Liver (tissue), 9 donors: ENCODE results near the gene MLKL. TPM values are rescaled to one million over a fixed set of nuclear protein-coding genes. Genes with fewer than 3 reads are reported as not detected.

Source experiments
- DNase-seq: peaks from one replicate; pipeline ENCODE4 v3.0.0-alpha.2; 2017; ENCODE audit warnings: low spot score
- H3K27ac ChIP-seq, 2 donors: one replicate each; pipeline ENCODE4 v1.7.0; 2013; ENCODE audit warnings: inconsistent platforms in 2 of 2, low read length in 2 of 2, control low read depth in 1 of 2, low read depth in 1 of 2, mild to moderate bottlenecking in 1 of 2
- H3K27me3 ChIP-seq, 4 donors: one replicate each; pipeline versions ENCODE4 v1.6.1 to v1.7.0; 2013; ENCODE audit warnings: low read length in 3 of 4, inconsistent platforms in 1 of 4, mild to moderate bottlenecking in 1 of 4, moderate library complexity in 1 of 4; ENCODE audit not compliant: control insufficient read depth in 4 of 4, insufficient read depth in 4 of 4
- H3K36me3 ChIP-seq, 4 donors: one replicate each; pipeline versions ENCODE4 v1.6.1 to v1.7.0; 2013; ENCODE audit warnings: low read length in 3 of 4, mild to moderate bottlenecking in 3 of 4, low read depth in 1 of 4, moderate library complexity in 1 of 4; ENCODE audit not compliant: control insufficient read depth in 4 of 4, insufficient read depth in 3 of 4
- H3K4me1 ChIP-seq, 4 donors: one replicate each; pipeline versions ENCODE4 v1.6.1 to v1.7.0; 2013; ENCODE audit warnings: low read length in 3 of 4, mild to moderate bottlenecking in 3 of 4, moderate library complexity in 1 of 4; ENCODE audit not compliant: control insufficient read depth in 4 of 4, insufficient read depth in 4 of 4
- H3K4me3 ChIP-seq, 3 donors: one replicate each; pipeline versions ENCODE4 v1.6.1 to v1.7.0; 2013; ENCODE audit warnings: low read length in 3 of 3, control low read depth in 1 of 3, low read depth in 1 of 3, mild to moderate bottlenecking in 1 of 3
- H3K9ac ChIP-seq, 2 donors: one replicate each; pipeline ENCODE4 v1.7.0; 2013; ENCODE audit warnings: low read length in 2 of 2, mild to moderate bottlenecking in 2 of 2, moderate library complexity in 2 of 2, control low read depth in 1 of 2, low read depth in 1 of 2
- H3K9me3 ChIP-seq, 4 donors: one replicate each; pipeline versions ENCODE4 v1.6.1 to v1.7.0; 2013; ENCODE audit warnings: low read length in 3 of 4; ENCODE audit not compliant: control insufficient read depth in 4 of 4
- ATF3 ChIP-seq: IDR thresholded peaks from 2 replicates; pipeline ENCODE4 v1.6.1; 2016; ENCODE audit warnings: antibody characterized with exemption
- CTCF ChIP-seq: fragments of 150-350 bp; IDR thresholded peaks from 2 replicates; pipeline ENCODE4 v1.5.1; 2017; ENCODE audit warnings: improper control_type of control experiment, low read depth, low read length; ENCODE audit not compliant: missing input control
- EGR1 ChIP-seq, 2 donors: IDR thresholded peaks; 2 replicates each; pipeline ENCODE4 v1.6.1; 2016 to 2018; ENCODE audit warnings: antibody characterized with exemption in 2 of 2, low read depth in 2 of 2
- FOXA1 ChIP-seq: IDR thresholded peaks from 2 replicates; pipeline ENCODE4 v1.6.1; 2016; ENCODE audit warnings: antibody characterized with exemption
- FOXA2 ChIP-seq: IDR thresholded peaks from 2 replicates; pipeline ENCODE4 v1.6.1; 2016; ENCODE audit warnings: antibody characterized with exemption
- GABPA ChIP-seq, 2 donors: IDR thresholded peaks in 1 of 2; conservative IDR thresholded peaks in 1 of 2; 2 replicates each; pipeline ENCODE4 v1.6.1; 2016; ENCODE audit warnings: antibody characterized with exemption in 2 of 2, mild to moderate bottlenecking in 1 of 2, moderate library complexity in 1 of 2
- HNF4A ChIP-seq, 2 donors: conservative IDR thresholded peaks; 2 replicates each; pipeline ENCODE4 v1.6.1; 2016; ENCODE audit warnings: antibody characterized with exemption in 2 of 2, mild to moderate bottlenecking in 2 of 2
- HNF4G ChIP-seq: IDR thresholded peaks from 2 replicates; pipeline ENCODE4 v1.6.1; 2016; ENCODE audit warnings: antibody characterized with exemption
- JUND ChIP-seq, 2 donors: IDR thresholded peaks; 2 replicates each; pipeline ENCODE4 v1.6.1; 2016; ENCODE audit warnings: antibody characterized with exemption in 2 of 2
- NR2F2 ChIP-seq: IDR thresholded peaks from 2 replicates; pipeline ENCODE4 v1.6.1; 2016; ENCODE audit warnings: antibody characterized with exemption
- RAD21 ChIP-seq, 2 donors: IDR thresholded peaks; 2 replicates each; pipeline ENCODE4 v1.6.1; 2016; ENCODE audit warnings: antibody characterized with exemption in 2 of 2, mild to moderate bottlenecking in 2 of 2
- REST ChIP-seq: IDR thresholded peaks from 2 replicates; pipeline ENCODE4 v1.6.1; 2016; ENCODE audit warnings: antibody characterized with exemption, mild to moderate bottlenecking
- RXRA ChIP-seq, 2 donors: IDR thresholded peaks; 2 replicates each; pipeline ENCODE4 v1.6.1; 2017 to 2018; ENCODE audit warnings: antibody characterized with exemption in 2 of 2, mild to moderate bottlenecking in 1 of 2
- TAF1 ChIP-seq: conservative IDR thresholded peaks from 2 replicates; pipeline ENCODE4 v1.6.1; 2016; ENCODE audit warnings: antibody characterized with exemption, mild to moderate bottlenecking
- ZBTB33 ChIP-seq: IDR thresholded peaks from 2 replicates; pipeline ENCODE4 v1.6.1; 2016; ENCODE audit warnings: antibody characterized with exemption
- WGBS: extraction: QIAGEN DNeasy Blood & Tissue Kit; methylation state at CpG from one replicate; pipeline ENCODE4 v1.1.7; 2013; 5-methylcytosine and 5-hydroxymethylcytosine counted together
- polyA plus RNA-seq, 2 donors: library from polyadenylated mRNA; stranded (reverse) in 1 of 2; unstranded in 1 of 2; fragments of 200-250 nt in 1 of 2; fragments of >200 nt in 1 of 2; fragmentation: Nextera tagmentation in 1 of 2; extraction: Ambion mirVana in 1 of 2; gene quantifications; one replicate each; pipeline versions ENCODE4 v1.2.1 to v1.2.3, GENCODE V29; 2013 to 2015
- total RNA-seq, 2 donors: library from RNA; depleted of rRNA; stranded (reverse); fragments of >200 nt; gene quantifications; one replicate each; pipeline ENCODE4 v1.2.3, GENCODE V29; 2014
- donor health status: healthy.
- donor health status: healthy.
- donor health status: healthy.
- donor health status: healthy.
- donor health status: healthy.

MLKL gene
- total and polyA plus RNA-seq, 4 donors, result 2.5 to 7.6 (median 3.6) TPM

- no peak for DNase-seq
- H3K9me3 ChIP-seq, result no peaks in the 10 kb centered on the region
- H3K27ac ChIP-seq, result no peak overlapping the region
- no peaks in the 10 kb centered on the region for H3K27me3 ChIP-seq
- no peaks in the 10 kb centered on the region for H3K36me3 ChIP-seq
- 53% methylated on average over 8 of the region's 8 CpGs for WGBS
- no peak for TF ChIP-seq JUND (IDR thresholded peaks at IDR 0.05)
- TF ChIP-seq RXRA (IDR thresholded peaks at IDR 0.05), result no peak
- TF ChIP-seq ZBTB33, result no peak
- no peak for TF ChIP-seq RAD21 (IDR thresholded peaks at IDR 0.05)
- no peak for TF ChIP-seq TAF1
- TF ChIP-seq HNF4G, result no peak
- TF ChIP-seq FOXA1, result no peak
- TF ChIP-seq FOXA2, result no peak
- no peak for TF ChIP-seq HNF4A (conservative IDR thresholded peaks at IDR 0.05)
- TF ChIP-seq CTCF, result no peak
- no peak for TF ChIP-seq GABPA (IDR thresholded peaks at IDR 0.05 in 1 of 2, conservative IDR thresholded peaks at IDR 0.05 in 1 of 2)
- no peak for TF ChIP-seq EGR1 (IDR thresholded peaks at IDR 0.05; ENCODE audit: low read depth in 2 of 2)
- no peaks in the 10 kb centered on the region for H3K4me1 ChIP-seq
- H3K4me3 ChIP-seq, result no peak overlapping the region
- H3K9ac ChIP-seq, result no peak overlapping the region
Observed at GRCh38 chr16:74743045-74743667, 42.5 kb upstream of the MLKL start.

- WGBS, result 49% methylated on average over 10 of the region's 10 CpGs
- Histone ChIP-seq H3K4me3 (no peak overlapping the region), H3K4me1 (no peaks in the 10 kb centered on the region), H3K9me3 (no peaks in the 10 kb centered on the region), H3K27ac (no peak overlapping the region), H3K27me3 (peaks cover 0 to 4% (median 0%) of the 10 kb centered on the region in 4 donors), H3K36me3 (no peaks in the 10 kb centered on the region), H3K9ac (no peak overlapping the region)
- DNase-seq, result no peak
- TF ChIP-seq REST (no peak), GABPA (IDR thresholded peaks at IDR 0.05 in 1 of 2, conservative IDR thresholded peaks at IDR 0.05 in 1 of 2) (no peak), RAD21 (IDR thresholded peaks at IDR 0.05) (no peak), JUND (IDR thresholded peaks at IDR 0.05) (no peak), CTCF (no peak), ZBTB33 (no peak), HNF4G (no peak), EGR1 (IDR thresholded peaks at IDR 0.05; ENCODE audit: low read depth in 2 of 2) (no peak), NR2F2 (no peak), ATF3 (no peak), TAF1 (no peak)
Observed at GRCh38 chr16:74742051-74742481, 41.4 kb upstream of the MLKL start.
